HCEC 1CT (cell line): ENCODE results near the gene MARCHF6.

Experiments
- DNase-seq: peaks from one replicate; pipeline ENCODE4 v3.0.0-alpha.2; 2017

The MARCHF6 gene

GRCh38 chr5:10353241-10354047 is at the start of gene MARCHF6:
TSS of gene MARCHF6 (plus strand) at chr5:10353695. CDS start at chr5:10353899, 204 bp downstream.
- peak; percentile 92 for DNase-seq

GRCh38 chr5:10303699-10304170 is 49.8 kb upstream of the MARCHF6 start:
- DNase-seq = no peak

GRCh38 chr5:10304932-10305331 is 48.6 kb upstream of the MARCHF6 start:
- no peak for DNase-seq

GRCh38 chr5:10306114-10306513 is 47.4 kb upstream of the MARCHF6 start:
- no peak for DNase-seq

GRCh38 chr5:10306806-10307205 is 46.7 kb upstream of the MARCHF6 start:
- DNase-seq = no peak

- DNase-seq = peak; percentile 51
These were observed 46.0 kb upstream of the MARCHF6 start, which contains the start of gene CMBL for GRCh38 chr5:10307206-10308148. TSS of gene CMBL (minus strand) at chr5:10307902. CDS start at chr5:10290762, 17,140 bp downstream.

- no peak for DNase-seq
These were observed 44.7 kb upstream of the MARCHF6 start for GRCh38 chr5:10308844-10309243.

- no peak for DNase-seq
These were observed 43.3 kb upstream of the MARCHF6 start for GRCh38 chr5:10310066-10310779.

- DNase-seq = peak; percentile 35
These were observed 42.5 kb upstream of the MARCHF6 start for GRCh38 chr5:10310835-10311570.

- no peak for DNase-seq
These were observed 41.7 kb upstream of the MARCHF6 start for GRCh38 chr5:10311595-10312425.

- DNase-seq = no peak
These were observed 38.3 kb upstream of the MARCHF6 start for GRCh38 chr5:10315201-10315600.

- DNase-seq = no peak
These were observed 37.5 kb upstream of the MARCHF6 start for GRCh38 chr5:10315824-10316509.

GRCh38 chr5:10317825-10318682 is 35.4 kb upstream of the MARCHF6 start:
- peak; percentile 66 for DNase-seq

GRCh38 chr5:10319202-10319851 is 34.2 kb upstream of the MARCHF6 start:
- DNase-seq = no peak

- no peak for DNase-seq
These were observed 32.7 kb upstream of the MARCHF6 start for GRCh38 chr5:10320793-10321192.

GRCh38 chr5:10321882-10322281 is 31.6 kb upstream of the MARCHF6 start:
- DNase-seq = no peak

- DNase-seq = no peak
These were observed 29.7 kb upstream of the MARCHF6 start for GRCh38 chr5:10323588-10324488.
